Liver (tissue), 3 donors: ENCODE measurements around the gene SLC26A11.

Experiments used
- ATF3 ChIP-seq: IDR thresholded peaks from 2 replicates; pipeline ENCODE4 v1.6.1; 2016; ENCODE audit warnings: antibody characterized with exemption
- CTCF ChIP-seq: fragments of 150-350 bp; IDR thresholded peaks from 2 replicates; pipeline ENCODE4 v1.5.1; 2017; ENCODE audit warnings: improper control_type of control experiment, low read depth, low read length; ENCODE audit not compliant: missing input control
- EGR1 ChIP-seq, 2 donors: IDR thresholded peaks; 2 replicates each; pipeline ENCODE4 v1.6.1; 2016 to 2018; ENCODE audit warnings: antibody characterized with exemption in 2 of 2, low read depth in 2 of 2
- GABPA ChIP-seq, 2 donors: IDR thresholded peaks in 1 of 2; conservative IDR thresholded peaks in 1 of 2; 2 replicates each; pipeline ENCODE4 v1.6.1; 2016; ENCODE audit warnings: antibody characterized with exemption in 2 of 2, mild to moderate bottlenecking in 1 of 2, moderate library complexity in 1 of 2
- HNF4G ChIP-seq: IDR thresholded peaks from 2 replicates; pipeline ENCODE4 v1.6.1; 2016; ENCODE audit warnings: antibody characterized with exemption
- JUND ChIP-seq, 2 donors: IDR thresholded peaks; 2 replicates each; pipeline ENCODE4 v1.6.1; 2016; ENCODE audit warnings: antibody characterized with exemption in 2 of 2
- RAD21 ChIP-seq, 2 donors: IDR thresholded peaks; 2 replicates each; pipeline ENCODE4 v1.6.1; 2016; ENCODE audit warnings: antibody characterized with exemption in 2 of 2, mild to moderate bottlenecking in 2 of 2
- YY1 ChIP-seq: IDR thresholded peaks from 2 replicates; pipeline ENCODE4 v1.6.1; 2016; ENCODE audit warnings: antibody characterized with exemption, mild to moderate bottlenecking
- TF ChIP-seq, protein P1 (sequence below): IDR thresholded peaks from 2 replicates; pipeline ENCODE4 v1.6.1; 2016; ENCODE audit warnings: antibody characterized with exemption, mild to moderate bottlenecking
- TF ChIP-seq, protein P2 (sequence below): IDR thresholded peaks from 2 replicates; pipeline ENCODE4 v1.6.1; 2016; ENCODE audit warnings: antibody characterized with exemption
- TF ChIP-seq, protein P3 (sequence below): IDR thresholded peaks from 2 replicates; pipeline ENCODE4 v1.6.1; 2016; ENCODE audit warnings: antibody characterized with exemption
- donor health status: healthy.
- donor health status: healthy.

- TF ChIP-seq YY1 (no peak), CTCF (no peak), ATF3 (no peak), RAD21 (IDR thresholded peaks at IDR 0.05) (no peak), HNF4G (no peak), GABPA (IDR thresholded peaks at IDR 0.05 in 1 of 2, conservative IDR thresholded peaks at IDR 0.05 in 1 of 2) (no peak), JUND (IDR thresholded peaks at IDR 0.05) (no peak), EGR1 (IDR thresholded peaks at IDR 0.05; ENCODE audit: low read depth in 2 of 2) (no peak)
- TF ChIP-seq, protein P1, sequence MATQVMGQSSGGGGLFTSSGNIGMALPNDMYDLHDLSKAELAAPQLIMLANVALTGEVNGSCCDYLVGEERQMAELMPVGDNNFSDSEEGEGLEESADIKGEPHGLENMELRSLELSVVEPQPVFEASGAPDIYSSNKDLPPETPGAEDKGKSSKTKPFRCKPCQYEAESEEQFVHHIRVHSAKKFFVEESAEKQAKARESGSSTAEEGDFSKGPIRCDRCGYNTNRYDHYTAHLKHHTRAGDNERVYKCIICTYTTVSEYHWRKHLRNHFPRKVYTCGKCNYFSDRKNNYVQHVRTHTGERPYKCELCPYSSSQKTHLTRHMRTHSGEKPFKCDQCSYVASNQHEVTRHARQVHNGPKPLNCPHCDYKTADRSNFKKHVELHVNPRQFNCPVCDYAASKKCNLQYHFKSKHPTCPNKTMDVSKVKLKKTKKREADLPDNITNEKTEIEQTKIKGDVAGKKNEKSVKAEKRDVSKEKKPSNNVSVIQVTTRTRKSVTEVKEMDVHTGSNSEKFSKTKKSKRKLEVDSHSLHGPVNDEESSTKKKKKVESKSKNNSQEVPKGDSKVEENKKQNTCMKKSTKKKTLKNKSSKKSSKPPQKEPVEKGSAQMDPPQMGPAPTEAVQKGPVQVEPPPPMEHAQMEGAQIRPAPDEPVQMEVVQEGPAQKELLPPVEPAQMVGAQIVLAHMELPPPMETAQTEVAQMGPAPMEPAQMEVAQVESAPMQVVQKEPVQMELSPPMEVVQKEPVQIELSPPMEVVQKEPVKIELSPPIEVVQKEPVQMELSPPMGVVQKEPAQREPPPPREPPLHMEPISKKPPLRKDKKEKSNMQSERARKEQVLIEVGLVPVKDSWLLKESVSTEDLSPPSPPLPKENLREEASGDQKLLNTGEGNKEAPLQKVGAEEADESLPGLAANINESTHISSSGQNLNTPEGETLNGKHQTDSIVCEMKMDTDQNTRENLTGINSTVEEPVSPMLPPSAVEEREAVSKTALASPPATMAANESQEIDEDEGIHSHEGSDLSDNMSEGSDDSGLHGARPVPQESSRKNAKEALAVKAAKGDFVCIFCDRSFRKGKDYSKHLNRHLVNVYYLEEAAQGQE = no peak
- TF ChIP-seq, protein P2, sequence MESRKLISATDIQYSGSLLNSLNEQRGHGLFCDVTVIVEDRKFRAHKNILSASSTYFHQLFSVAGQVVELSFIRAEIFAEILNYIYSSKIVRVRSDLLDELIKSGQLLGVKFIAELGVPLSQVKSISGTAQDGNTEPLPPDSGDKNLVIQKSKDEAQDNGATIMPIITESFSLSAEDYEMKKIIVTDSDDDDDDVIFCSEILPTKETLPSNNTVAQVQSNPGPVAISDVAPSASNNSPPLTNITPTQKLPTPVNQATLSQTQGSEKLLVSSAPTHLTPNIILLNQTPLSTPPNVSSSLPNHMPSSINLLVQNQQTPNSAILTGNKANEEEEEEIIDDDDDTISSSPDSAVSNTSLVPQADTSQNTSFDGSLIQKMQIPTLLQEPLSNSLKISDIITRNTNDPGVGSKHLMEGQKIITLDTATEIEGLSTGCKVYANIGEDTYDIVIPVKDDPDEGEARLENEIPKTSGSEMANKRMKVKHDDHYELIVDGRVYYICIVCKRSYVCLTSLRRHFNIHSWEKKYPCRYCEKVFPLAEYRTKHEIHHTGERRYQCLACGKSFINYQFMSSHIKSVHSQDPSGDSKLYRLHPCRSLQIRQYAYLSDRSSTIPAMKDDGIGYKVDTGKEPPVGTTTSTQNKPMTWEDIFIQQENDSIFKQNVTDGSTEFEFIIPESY = no peak
- TF ChIP-seq, protein P3, sequence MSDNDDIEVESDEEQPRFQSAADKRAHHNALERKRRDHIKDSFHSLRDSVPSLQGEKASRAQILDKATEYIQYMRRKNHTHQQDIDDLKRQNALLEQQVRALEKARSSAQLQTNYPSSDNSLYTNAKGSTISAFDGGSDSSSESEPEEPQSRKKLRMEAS = no peak
These were observed 74.9 kb downstream of the SLC26A11 start for GRCh38 chr17:80295146-80295545.
